ENCODE results near the gene FSTL3. TPM values are rescaled to one million over a fixed set of nuclear protein-coding genes. Genes with fewer than 3 reads are reported as not detected.
A peak's percentile ranks its signal among the peaks of the same experiment; 100 is the strongest.

Gene FSTL3
- total and polyA plus RNA-seq, 2 of the 13 experiments (the other 11 are each of a cell fraction or from before 2014, with no cell fraction given): 13.5 to 15.6 TPM

DNA sequence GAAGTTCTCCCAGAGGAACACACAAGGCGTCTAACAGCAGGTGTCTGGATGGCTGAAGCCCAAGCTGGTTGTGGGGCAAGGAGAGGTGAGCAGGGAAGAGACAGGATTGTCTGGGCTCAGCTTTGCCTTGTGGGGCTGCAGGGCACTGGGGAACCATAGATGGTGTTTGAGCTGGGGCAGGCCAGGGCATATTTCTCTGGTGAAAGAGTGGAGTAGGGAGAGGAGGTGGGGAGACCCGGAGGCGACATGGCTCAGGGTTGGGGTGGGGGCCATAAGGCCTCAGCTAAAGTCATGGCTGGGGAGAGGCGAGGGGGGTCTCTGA lies 27.1 kb downstream of the FSTL3 start (continued):
- TF ChIP-seq, protein P1, sequence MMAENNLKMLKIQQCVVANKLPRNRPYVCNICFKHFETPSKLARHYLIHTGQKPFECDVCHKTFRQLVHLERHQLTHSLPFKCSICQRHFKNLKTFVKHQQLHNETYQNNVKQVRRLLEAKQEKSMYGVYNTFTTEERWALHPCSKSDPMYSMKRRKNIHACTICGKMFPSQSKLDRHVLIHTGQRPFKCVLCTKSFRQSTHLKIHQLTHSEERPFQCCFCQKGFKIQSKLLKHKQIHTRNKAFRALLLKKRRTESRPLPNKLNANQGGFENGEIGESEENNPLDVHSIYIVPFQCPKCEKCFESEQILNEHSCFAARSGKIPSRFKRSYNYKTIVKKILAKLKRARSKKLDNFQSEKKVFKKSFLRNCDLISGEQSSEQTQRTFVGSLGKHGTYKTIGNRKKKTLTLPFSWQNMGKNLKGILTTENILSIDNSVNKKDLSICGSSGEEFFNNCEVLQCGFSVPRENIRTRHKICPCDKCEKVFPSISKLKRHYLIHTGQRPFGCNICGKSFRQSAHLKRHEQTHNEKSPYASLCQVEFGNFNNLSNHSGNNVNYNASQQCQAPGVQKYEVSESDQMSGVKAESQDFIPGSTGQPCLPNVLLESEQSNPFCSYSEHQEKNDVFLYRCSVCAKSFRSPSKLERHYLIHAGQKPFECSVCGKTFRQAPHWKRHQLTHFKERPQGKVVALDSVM (CRISPR knock-in tag; IDR thresholded peaks at IDR 0.05): peak; percentile 45
- TF ChIP-seq TAF1 (CRISPR knock-in tag; IDR thresholded peaks at IDR 0.05) (no peak), ZNF781 (CRISPR knock-in tag; IDR thresholded peaks at IDR 0.05; ENCODE audit: borderline replicate concordance, not compliant biosample characterization) (no peak), TEAD3 (CRISPR knock-in tag; optimal IDR thresholded peaks at IDR 0.05; ENCODE audit: borderline replicate concordance) (no peak), ISL2 (CRISPR knock-in tag; IDR thresholded peaks at IDR 0.05) (no peak), CCAR2 (optimal IDR thresholded peaks at IDR 0.05; ENCODE audit: low read depth, low read length) (no peak), KAT8 (CRISPR knock-in tag; IDR thresholded peaks at IDR 0.05) (no peak), KLF11 (CRISPR knock-in tag; IDR thresholded peaks at IDR 0.05) (0 out of 2 replicates have a peak, but pooled peaks have one; percentile 49), ZSCAN9 (CRISPR knock-in tag; IDR thresholded peaks at IDR 0.05; ENCODE audit: borderline replicate concordance) (0 out of 2 replicates have a peak, but pooled peaks have one; percentile 32), CHD4 (IDR thresholded peaks at IDR 0.05; ENCODE audit: borderline replicate concordance, low read length) (peak; percentile 85), ZFP1 (CRISPR knock-in tag; IDR thresholded peaks at IDR 0.05) (no peak), AGO2 (optimal IDR thresholded peaks at IDR 0.05; ENCODE audit: low read depth, low read length) (no peak), BCL6 (CRISPR knock-in tag; IDR thresholded peaks at IDR 0.05) (0 out of 2 replicates have a peak, but pooled peaks have one; percentile 9), ZNF430 (CRISPR knock-in tag; IDR thresholded peaks at IDR 0.05) (peak; percentile 58; the same call in 1 of the 2 replicates), ADNP (CRISPR knock-in tag; IDR thresholded peaks at IDR 0.05) (peak; percentile 72; the same call in 1 of the 2 replicates), ZNF317 (CRISPR knock-in tag; IDR thresholded peaks at IDR 0.05) (no peak), ZNF703 (CRISPR knock-in tag; IDR thresholded peaks at IDR 0.05; ENCODE audit: borderline replicate concordance) (no peak), PHF8 (CRISPR knock-in tag; IDR thresholded peaks at IDR 0.05) (peak; percentile 59; the same call in 1 of the 2 replicates)
- TF ChIP-seq, protein P2, sequence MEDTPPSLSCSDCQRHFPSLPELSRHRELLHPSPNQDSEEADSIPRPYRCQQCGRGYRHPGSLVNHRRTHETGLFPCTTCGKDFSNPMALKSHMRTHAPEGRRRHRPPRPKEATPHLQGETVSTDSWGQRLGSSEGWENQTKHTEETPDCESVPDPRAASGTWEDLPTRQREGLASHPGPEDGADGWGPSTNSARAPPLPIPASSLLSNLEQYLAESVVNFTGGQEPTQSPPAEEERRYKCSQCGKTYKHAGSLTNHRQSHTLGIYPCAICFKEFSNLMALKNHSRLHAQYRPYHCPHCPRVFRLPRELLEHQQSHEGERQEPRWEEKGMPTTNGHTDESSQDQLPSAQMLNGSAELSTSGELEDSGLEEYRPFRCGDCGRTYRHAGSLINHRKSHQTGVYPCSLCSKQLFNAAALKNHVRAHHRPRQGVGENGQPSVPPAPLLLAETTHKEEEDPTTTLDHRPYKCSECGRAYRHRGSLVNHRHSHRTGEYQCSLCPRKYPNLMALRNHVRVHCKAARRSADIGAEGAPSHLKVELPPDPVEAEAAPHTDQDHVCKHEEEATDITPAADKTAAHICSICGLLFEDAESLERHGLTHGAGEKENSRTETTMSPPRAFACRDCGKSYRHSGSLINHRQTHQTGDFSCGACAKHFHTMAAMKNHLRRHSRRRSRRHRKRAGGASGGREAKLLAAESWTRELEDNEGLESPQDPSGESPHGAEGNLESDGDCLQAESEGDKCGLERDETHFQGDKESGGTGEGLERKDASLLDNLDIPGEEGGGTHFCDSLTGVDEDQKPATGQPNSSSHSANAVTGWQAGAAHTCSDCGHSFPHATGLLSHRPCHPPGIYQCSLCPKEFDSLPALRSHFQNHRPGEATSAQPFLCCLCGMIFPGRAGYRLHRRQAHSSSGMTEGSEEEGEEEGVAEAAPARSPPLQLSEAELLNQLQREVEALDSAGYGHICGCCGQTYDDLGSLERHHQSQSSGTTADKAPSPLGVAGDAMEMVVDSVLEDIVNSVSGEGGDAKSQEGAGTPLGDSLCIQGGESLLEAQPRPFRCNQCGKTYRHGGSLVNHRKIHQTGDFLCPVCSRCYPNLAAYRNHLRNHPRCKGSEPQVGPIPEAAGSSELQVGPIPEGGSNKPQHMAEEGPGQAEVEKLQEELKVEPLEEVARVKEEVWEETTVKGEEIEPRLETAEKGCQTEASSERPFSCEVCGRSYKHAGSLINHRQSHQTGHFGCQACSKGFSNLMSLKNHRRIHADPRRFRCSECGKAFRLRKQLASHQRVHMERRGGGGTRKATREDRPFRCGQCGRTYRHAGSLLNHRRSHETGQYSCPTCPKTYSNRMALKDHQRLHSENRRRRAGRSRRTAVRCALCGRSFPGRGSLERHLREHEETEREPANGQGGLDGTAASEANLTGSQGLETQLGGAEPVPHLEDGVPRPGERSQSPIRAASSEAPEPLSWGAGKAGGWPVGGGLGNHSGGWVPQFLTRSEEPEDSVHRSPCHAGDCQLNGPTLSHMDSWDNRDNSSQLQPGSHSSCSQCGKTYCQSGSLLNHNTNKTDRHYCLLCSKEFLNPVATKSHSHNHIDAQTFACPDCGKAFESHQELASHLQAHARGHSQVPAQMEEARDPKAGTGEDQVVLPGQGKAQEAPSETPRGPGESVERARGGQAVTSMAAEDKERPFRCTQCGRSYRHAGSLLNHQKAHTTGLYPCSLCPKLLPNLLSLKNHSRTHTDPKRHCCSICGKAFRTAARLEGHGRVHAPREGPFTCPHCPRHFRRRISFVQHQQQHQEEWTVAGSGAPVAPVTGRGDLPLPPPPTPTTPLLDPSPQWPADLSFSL (CRISPR knock-in tag; IDR thresholded peaks at IDR 0.05): no peak
- TF ChIP-seq, protein P3, sequence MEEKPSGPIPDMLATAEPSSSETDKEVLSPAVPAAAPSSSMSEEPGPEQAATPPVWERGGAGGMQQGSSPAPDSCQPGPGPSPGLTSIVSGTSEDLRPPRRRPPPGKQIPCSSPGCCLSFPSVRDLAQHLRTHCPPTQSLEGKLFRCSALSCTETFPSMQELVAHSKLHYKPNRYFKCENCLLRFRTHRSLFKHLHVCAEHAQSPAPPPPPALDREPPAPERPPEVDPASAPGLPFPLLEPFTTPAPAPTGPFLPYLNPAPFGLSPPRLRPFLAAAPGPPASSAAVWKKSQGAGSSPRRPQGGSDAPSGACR (CRISPR knock-in tag; IDR thresholded peaks at IDR 0.05): no peak
- TF ChIP-seq, protein P4, sequence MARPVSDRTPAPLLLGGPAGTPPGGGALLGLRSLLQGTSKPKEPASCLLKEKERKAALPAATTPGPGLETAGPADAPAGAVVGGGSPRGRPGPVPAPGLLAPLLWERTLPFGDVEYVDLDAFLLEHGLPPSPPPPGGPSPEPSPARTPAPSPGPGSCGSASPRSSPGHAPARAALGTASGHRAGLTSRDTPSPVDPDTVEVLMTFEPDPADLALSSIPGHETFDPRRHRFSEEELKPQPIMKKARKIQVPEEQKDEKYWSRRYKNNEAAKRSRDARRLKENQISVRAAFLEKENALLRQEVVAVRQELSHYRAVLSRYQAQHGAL (CRISPR knock-in tag; IDR thresholded peaks at IDR 0.05; ENCODE audit: not compliant biosample characterization): no peak

Data from HepG2 (cell line).